ENCODE data around the gene G6PD.

Gene G6PD

GRCh38 chrX:154487518-154488290, 58.9 kb downstream of the G6PD start:
- DNase-seq (ENCODE audit: low spot score) = no peak

GRCh38 chrX:154486396-154487207, 60.0 kb downstream of the G6PD start, which contains the start of gene UBL4A:
TSS of gene UBL4A (minus strand) at chrX:154486615. CDS start at chrX:154486584, 31 bp downstream.
- peak; percentile 61 for DNase-seq (ENCODE audit: low spot score)

- DNase-seq (ENCODE audit: low spot score) = no peak
Observed at GRCh38 chrX:154486052-154486395, 60.6 kb downstream of the G6PD start.

GRCh38 chrX:154485150-154486051, 61.2 kb downstream of the G6PD start:
- no peak for DNase-seq (ENCODE audit: low spot score)

GRCh38 chrX:154484255-154485149, 62.1 kb downstream of the G6PD start:
- DNase-seq (ENCODE audit: low spot score) = peak; percentile 33

- no peak for DNase-seq (ENCODE audit: low spot score)
Observed at GRCh38 chrX:154483325-154483724, 63.3 kb downstream of the G6PD start.

- DNase-seq (ENCODE audit: low spot score) = no peak
Observed at GRCh38 chrX:154482786-154483185, 63.9 kb downstream of the G6PD start.

GRCh38 chrX:154481911-154482601, 64.6 kb downstream of the G6PD start:
- no peak for DNase-seq (ENCODE audit: low spot score)
